Gastrocnemius medialis (tissue), 4 donors: ENCODE results near the gene SCN3A. TPM values are rescaled to one million over a fixed set of nuclear protein-coding genes. Genes with fewer than 3 reads are reported as not detected.

ENCODE experiments used
- ATAC-seq, 2 donors: fragments of 150-250 bp; one replicate each; pipeline ENCODE4 v1.9.1; 2016
- DNase-seq, 2 donors: peaks; one replicate each; pipeline ENCODE4 v3.0.0-alpha.2; 2019
- H3K27ac ChIP-seq, 4 donors: fragments of 200-600 bp; sonication (generic); 1 replicate in 1 of 4; 2 replicates in 3 of 4; pipeline ENCODE4 v1.5.1; 2016 to 2018; ENCODE audit warnings: mild to moderate bottlenecking in 2 of 4, moderate library complexity in 1 of 4
- H3K27me3 ChIP-seq, 3 donors: fragments of 200-600 bp; sonication (generic) in 2 of 3; 1 replicate in 1 of 3; 2 replicates in 2 of 3; pipeline versions ENCODE4 v1.5.1 to v1.6.0; 2016 to 2019; ENCODE audit warnings: mild to moderate bottlenecking in 1 of 3, moderate library complexity in 1 of 3
- H3K36me3 ChIP-seq, 2 donors: fragments of 200-600 bp; sonication (generic) in 1 of 2; one replicate each; pipeline ENCODE4 v1.5.1; 2017 to 2018
- H3K4me1 ChIP-seq, 2 donors: fragments of 200-600 bp; sonication (generic) in 1 of 2; one replicate each; pipeline ENCODE4 v1.5.1; 2016 to 2017; ENCODE audit warnings: mild to moderate bottlenecking in 2 of 2
- H3K4me3 ChIP-seq, 4 donors: fragments of 200-600 bp; sonication (generic) in 3 of 4; 1 replicate in 1 of 4; 2 replicates in 3 of 4; pipeline ENCODE4 v1.5.1; 2016 to 2019; ENCODE audit warnings: mild to moderate bottlenecking in 2 of 4
- H3K9me3 ChIP-seq, 3 donors: fragments of 200-600 bp; sonication (generic) in 2 of 3; 1 replicate in 1 of 3; 2 replicates in 2 of 3; pipeline ENCODE4 v1.5.1; 2016 to 2019
- POLR2A ChIP-seq, 2 donors: fragments of 450-650 bp; IDR thresholded peaks; one replicate each; pipeline ENCODE4 v1.6.1; 2017; ENCODE audit warnings: antibody characterized with exemption in 2 of 2, mild to moderate bottlenecking in 2 of 2, moderate library complexity in 2 of 2
- in situ Hi-C, 4 donors: fragments of 200-750 bp; cut with MboI; loops; one replicate each; pipeline versions ENCODE4 v1.15.0 to v1.8.0; 2017; ENCODE audit warnings: low sequenced_read_pairs in 4 of 4
- intact Hi-C: fragments of 100-400 bp; cut with DNase I; formaldehyde crosslinking; loops from one replicate; pipeline ENCODE4 v1.15.1; 2023; ENCODE audit warnings: low total_unique reads
- total RNA-seq, 4 donors: library from RNA; depleted of rRNA; stranded (reverse); fragments of >200 nt; gene quantifications; one replicate each; pipeline versions ENCODE4 v1.1.0 to v1.2.3, GENCODE V29; 2016
- TF ChIP-seq, protein P1 (sequence below), 5 experiments: fragments of 450-650 bp in 3 of 5; fragments of 200-600 bp in 2 of 5; sonication (generic) in 2 of 5; IDR thresholded peaks in 4 of 5; conservative IDR thresholded peaks in 1 of 5; 1 replicate in 4 of 5; 2 replicates in 1 of 5; pipeline ENCODE4 v1.5.1; 2016 to 2019; ENCODE audit warnings: antibody characterized with exemption in 5 of 5, mild to moderate bottlenecking in 3 of 5, moderate library complexity in 3 of 5

Gene SCN3A
- total RNA-seq, 4 donors from 2014 or later = 0.53 to 1.8 (median 1.3) TPM

DNA sequence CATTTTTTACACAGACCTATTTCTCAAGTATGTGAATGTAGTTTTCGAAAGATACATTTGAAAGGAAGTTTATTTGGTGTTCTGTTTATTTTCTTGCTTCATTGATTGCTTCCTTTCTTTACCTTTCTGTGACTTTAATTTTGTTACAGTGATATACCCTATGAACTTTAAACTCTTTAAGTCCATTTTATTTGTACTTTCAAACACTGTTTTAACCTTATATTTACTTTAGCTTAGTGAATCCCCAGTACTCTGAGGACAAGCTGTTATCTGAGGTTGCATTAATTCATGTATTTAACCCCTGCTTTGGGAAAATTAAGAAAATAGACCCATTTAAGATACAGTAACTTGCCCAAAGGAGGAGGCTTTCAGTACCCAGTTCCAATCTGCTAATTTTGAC, 93.5 kb downstream of the SCN3A start:
- Histone ChIP-seq H3K27ac (no peak overlapping the region), H3K36me3 (no peaks in the 10 kb centered on the region)
- in situ Hi-C loops = no loop called here

DNA sequence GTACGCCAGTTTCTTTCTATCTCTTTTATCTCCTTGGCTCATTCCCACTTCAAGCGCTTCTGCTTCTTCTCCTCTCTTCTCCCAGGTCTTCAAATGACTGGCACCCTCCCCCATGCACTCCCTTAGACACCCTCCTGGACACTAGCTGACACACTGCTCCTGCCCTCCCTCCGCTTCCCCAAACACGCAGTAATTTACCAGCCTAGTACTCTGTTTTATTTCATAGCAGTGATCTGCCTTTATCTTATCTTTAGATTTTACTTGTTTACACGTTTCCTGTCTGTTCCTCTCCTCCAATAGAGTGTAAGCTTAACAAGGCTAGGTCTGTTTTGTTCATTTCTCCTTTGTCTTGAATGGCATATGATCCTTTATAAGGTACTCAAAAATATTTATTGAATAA, 93.9 kb downstream of the SCN3A start:
- no peak overlapping the region for H3K27ac ChIP-seq
- no peaks in the 10 kb centered on the region for H3K36me3 ChIP-seq
- TF ChIP-seq POLR2A (IDR thresholded peaks at IDR 0.05) = no peak
- TF ChIP-seq, protein P1, sequence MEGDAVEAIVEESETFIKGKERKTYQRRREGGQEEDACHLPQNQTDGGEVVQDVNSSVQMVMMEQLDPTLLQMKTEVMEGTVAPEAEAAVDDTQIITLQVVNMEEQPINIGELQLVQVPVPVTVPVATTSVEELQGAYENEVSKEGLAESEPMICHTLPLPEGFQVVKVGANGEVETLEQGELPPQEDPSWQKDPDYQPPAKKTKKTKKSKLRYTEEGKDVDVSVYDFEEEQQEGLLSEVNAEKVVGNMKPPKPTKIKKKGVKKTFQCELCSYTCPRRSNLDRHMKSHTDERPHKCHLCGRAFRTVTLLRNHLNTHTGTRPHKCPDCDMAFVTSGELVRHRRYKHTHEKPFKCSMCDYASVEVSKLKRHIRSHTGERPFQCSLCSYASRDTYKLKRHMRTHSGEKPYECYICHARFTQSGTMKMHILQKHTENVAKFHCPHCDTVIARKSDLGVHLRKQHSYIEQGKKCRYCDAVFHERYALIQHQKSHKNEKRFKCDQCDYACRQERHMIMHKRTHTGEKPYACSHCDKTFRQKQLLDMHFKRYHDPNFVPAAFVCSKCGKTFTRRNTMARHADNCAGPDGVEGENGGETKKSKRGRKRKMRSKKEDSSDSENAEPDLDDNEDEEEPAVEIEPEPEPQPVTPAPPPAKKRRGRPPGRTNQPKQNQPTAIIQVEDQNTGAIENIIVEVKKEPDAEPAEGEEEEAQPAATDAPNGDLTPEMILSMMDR (IDR thresholded peaks at IDR 0.05 in 4 of 5, conservative IDR thresholded peaks at IDR 0.05 in 1 of 5) = no peak
- no peaks in the 10 kb centered on the region for H3K9me3 ChIP-seq
- no peak overlapping the region for H3K4me3 ChIP-seq
- DNase-seq (no peak), ATAC-seq (no peak)
- no peaks in the 10 kb centered on the region for H3K4me1 ChIP-seq
- intact Hi-C loops (no loop called here), in situ Hi-C loops (no loop called here)
- no peaks in the 10 kb centered on the region for H3K27me3 ChIP-seq

More for the DNA sequence above, 93.5 kb downstream of the SCN3A start:
- intact Hi-C loops = no loop called here
- Histone ChIP-seq H3K4me1 (no peaks in the 10 kb centered on the region), H3K27me3 (no peaks in the 10 kb centered on the region), H3K9me3 (no peaks in the 10 kb centered on the region), H3K4me3 (no peak overlapping the region)
- ATAC-seq (no peak), DNase-seq (no peak)
- TF ChIP-seq, protein P1 (IDR thresholded peaks at IDR 0.05 in 4 of 5, conservative IDR thresholded peaks at IDR 0.05 in 1 of 5) = no peak
- TF ChIP-seq POLR2A (IDR thresholded peaks at IDR 0.05) = no peak

DNA sequence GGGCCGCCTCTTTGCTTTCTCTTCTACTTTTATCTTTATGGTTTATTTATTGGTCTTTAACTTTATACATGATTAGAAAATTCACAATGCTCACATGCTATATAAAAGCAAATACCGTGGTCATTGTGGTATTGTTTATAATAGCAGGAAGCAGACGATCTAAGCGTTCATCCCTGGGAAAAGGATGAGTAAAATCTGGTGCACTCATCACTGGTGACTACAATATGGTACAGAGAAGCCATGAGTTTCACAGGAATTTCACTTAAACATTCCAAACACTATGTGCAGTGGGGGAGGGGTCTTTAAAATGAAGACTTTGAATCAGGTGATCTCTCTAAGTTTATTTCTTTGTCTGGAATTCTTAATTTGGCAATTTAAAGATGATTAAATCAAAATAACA, 97.9 kb downstream of the SCN3A start:
- ATAC-seq (no peak), DNase-seq (no peak)
- no peak for TF ChIP-seq POLR2A (IDR thresholded peaks at IDR 0.05)
- TF ChIP-seq, protein P1 (IDR thresholded peaks at IDR 0.05 in 4 of 5, conservative IDR thresholded peaks at IDR 0.05 in 1 of 5) = no peak
- Histone ChIP-seq H3K4me3 (no peak overlapping the region), H3K27ac (no peak overlapping the region), H3K36me3 (no peaks in the 10 kb centered on the region), H3K27me3 (no peaks in the 10 kb centered on the region), H3K9me3 (no peaks in the 10 kb centered on the region), H3K4me1 (no peaks in the 10 kb centered on the region)
- intact Hi-C loops = no loop called here
- in situ Hi-C loops = no loop called here

DNA sequence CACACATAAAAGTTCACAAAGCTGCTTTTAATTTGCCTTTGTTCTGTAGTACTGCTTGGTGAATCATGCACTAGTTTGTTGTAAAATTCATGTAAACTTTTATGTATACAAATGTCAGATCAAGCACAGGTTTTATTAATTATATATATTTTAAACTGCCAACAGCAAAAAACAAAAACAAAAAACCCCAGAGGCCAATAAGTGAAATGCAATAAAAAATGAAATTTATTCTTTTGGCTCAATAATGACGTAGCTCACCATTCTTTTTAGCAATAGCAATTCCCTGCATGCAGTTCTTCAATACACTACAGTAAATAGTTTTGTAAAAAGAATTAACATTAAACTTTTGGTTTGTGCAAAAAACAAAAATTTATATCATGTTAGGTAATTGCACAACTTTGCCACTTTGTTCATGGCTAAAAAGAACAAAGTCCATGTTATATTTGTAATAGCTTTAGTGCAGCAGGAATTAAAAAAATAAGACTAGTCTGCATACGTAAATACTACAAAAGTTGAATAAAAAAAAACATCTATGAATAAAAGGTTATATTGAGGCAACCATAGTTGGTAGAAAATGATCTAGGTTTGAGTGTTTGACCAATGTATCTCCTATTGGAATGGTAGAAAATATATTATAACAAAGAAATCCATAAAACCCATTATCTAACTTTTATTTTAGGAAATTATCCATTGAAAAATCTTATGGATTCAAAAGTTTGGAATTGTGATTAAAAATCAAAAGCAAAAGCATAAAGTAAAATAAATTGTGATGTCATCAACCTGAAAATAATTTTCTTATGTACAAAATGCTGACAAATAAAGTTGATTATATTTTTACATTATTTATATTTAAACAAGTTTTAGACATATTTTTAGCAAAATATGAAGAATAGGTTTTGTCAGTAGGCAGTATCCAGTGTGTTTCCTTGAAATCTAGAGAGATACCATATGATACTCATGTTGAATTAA, 115.6 kb downstream of the SCN3A start:
- Histone ChIP-seq H3K36me3 (no peaks in the 10 kb centered on the region), H3K27ac (no peak overlapping the region), H3K4me3 (no peak overlapping the region), H3K4me1 (no peaks in the 10 kb centered on the region), H3K9me3 (no peaks in the 10 kb centered on the region), H3K27me3 (no peaks in the 10 kb centered on the region)
- TF ChIP-seq, protein P1 (IDR thresholded peaks at IDR 0.05 in 4 of 5, conservative IDR thresholded peaks at IDR 0.05 in 1 of 5) = peak in 1 of 5 experiments; percentile 11
- no peak for TF ChIP-seq POLR2A (IDR thresholded peaks at IDR 0.05)
- ATAC-seq (no peak), DNase-seq (no peak)
- in situ Hi-C loops = no loop called here
- intact Hi-C loops = no loop called here
